GM23338 (cell line): Measurements from ENCODE around the gene SMCO2.

Experiments
- CTCF ChIP-seq, 2 experiments: fragments of 200-600 bp in 1 of 2; sonication (generic) in 1 of 2; conservative IDR thresholded peaks; 2 replicates each; pipeline versions ENCODE4 v1.5.1 to v1.6.1; 2016 to 2017; ENCODE audit warnings: antibody characterized with exemption in 2 of 2, low read depth in 2 of 2, mild to moderate bottlenecking in 2 of 2, moderate library complexity in 1 of 2
- ETS1 ChIP-seq: IDR thresholded peaks from 2 replicates; pipeline ENCODE4 v1.6.1; 2016; ENCODE audit warnings: antibody characterized with exemption
- EZH2 ChIP-seq: fragments of 200-600 bp; sonication (generic); IDR thresholded peaks from one replicate; pipeline ENCODE4 v1.8.0; 2017; ENCODE audit warnings: antibody characterized with exemption, mild to moderate bottlenecking, low read depth; ENCODE audit not compliant: unreplicated experiment
- EZH2phosphoT487 ChIP-seq: fragments of 200-600 bp; sonication (generic); IDR thresholded peaks from one replicate; pipeline ENCODE4 v1.8.1; 2018; ENCODE audit warnings: antibody characterized with exemption; ENCODE audit not compliant: unreplicated experiment
- POLR2AphosphoS5 ChIP-seq: IDR thresholded peaks from 2 replicates; pipeline ENCODE4 v1.6.1; 2016; ENCODE audit warnings: antibody characterized with exemption, low read depth
- REST ChIP-seq: IDR thresholded peaks from one replicate; pipeline ENCODE4 v1.6.1; 2018; ENCODE audit warnings: antibody characterized with exemption; ENCODE audit not compliant: unreplicated experiment
- STAT1 ChIP-seq: IDR thresholded peaks from one replicate; pipeline ENCODE4 v1.6.1; 2016; ENCODE audit warnings: antibody characterized with exemption; ENCODE audit not compliant: unreplicated experiment

- TF ChIP-seq CTCF (conservative IDR thresholded peaks at IDR 0.05; ENCODE audit: low read depth in 2 of 2) (no peak), EZH2phosphoT487 (no peak), ETS1 (no peak), EZH2 (no peak), REST (no peak), POLR2AphosphoS5 (no peak), STAT1 (no peak)
Measured at GRCh38 chr12:27521066-27521465, 74.5 kb downstream of the SMCO2 start.
